H9 (cell line): ENCODE measurements around the gene FLT1. TPM values are rescaled to one million over a fixed set of nuclear protein-coding genes. Genes with fewer than 3 reads are reported as not detected.

Source experiments
- DNase-seq: peaks from one replicate; pipeline ENCODE4 v3.0.0-alpha.2; 2017
- H2AFZ ChIP-seq: one replicate; pipeline ENCODE4 v1.6.1; 2013; ENCODE audit warnings: mild to moderate bottlenecking, low read length, control low read depth, moderate library complexity
- H2AK5ac ChIP-seq: 2 replicates; pipeline ENCODE4 v1.6.1; 2013; ENCODE audit warnings: low read length, control low read depth, mixed read lengths; ENCODE audit not compliant: insufficient read length
- H2BK120ac ChIP-seq: one replicate; pipeline ENCODE4 v1.6.1; 2013; ENCODE audit warnings: low read depth, mild to moderate bottlenecking, low read length, control low read depth, inconsistent platforms; ENCODE audit not compliant: poor library complexity, severe bottlenecking
- H2BK12ac ChIP-seq: 2 replicates; pipeline ENCODE4 v1.6.1; 2013; ENCODE audit warnings: low read length, control low read depth, mixed read lengths, low read depth; ENCODE audit not compliant: insufficient read length
- H2BK15ac ChIP-seq: 2 replicates; pipeline ENCODE4 v1.6.1; 2013; ENCODE audit warnings: low read depth, low read length, control low read depth
- H2BK20ac ChIP-seq: one replicate; pipeline ENCODE4 v1.6.1; 2013; ENCODE audit warnings: low read depth, mild to moderate bottlenecking, low read length, control low read depth, inconsistent platforms; ENCODE audit not compliant: poor library complexity, severe bottlenecking
- H2BK5ac ChIP-seq: 2 replicates; pipeline ENCODE4 v1.6.1; 2013; ENCODE audit warnings: low read length, control low read depth, mixed read lengths; ENCODE audit not compliant: insufficient read length
- H3K14ac ChIP-seq: 2 replicates; pipeline ENCODE4 v1.6.1; 2013; ENCODE audit warnings: low read length, control low read depth; ENCODE audit not compliant: insufficient read depth
- H3K18ac ChIP-seq: 2 replicates; pipeline ENCODE4 v1.6.1; 2013; ENCODE audit warnings: low read depth, mild to moderate bottlenecking, mixed read lengths, low read length, control low read depth; ENCODE audit not compliant: insufficient read length
- H3K23ac ChIP-seq: 2 replicates; pipeline ENCODE4 v1.6.1; 2013; ENCODE audit warnings: low read length, control low read depth, mixed read lengths, low read depth; ENCODE audit not compliant: insufficient read length
- H3K23me2 ChIP-seq: 2 replicates; pipeline ENCODE4 v1.6.1; 2013; ENCODE audit warnings: low read depth, mild to moderate bottlenecking, mixed read lengths, low read length, control low read depth; ENCODE audit not compliant: insufficient read length, poor library complexity, severe bottlenecking
- H3K27ac ChIP-seq: 2 replicates; pipeline ENCODE4 v1.5.1; 2013; ENCODE audit warnings: low read length, control low read depth, mixed read lengths, low read depth; ENCODE audit not compliant: insufficient read length
- H3K27me3 ChIP-seq: 2 replicates; pipeline ENCODE4 v1.6.1; 2013; ENCODE audit warnings: low read length, control low read depth, inconsistent platforms; ENCODE audit not compliant: insufficient read depth
- H3K4ac ChIP-seq: 2 replicates; pipeline ENCODE4 v1.6.1; 2013; ENCODE audit warnings: low read depth, mild to moderate bottlenecking, control low read depth, inconsistent platforms, low read length, moderate library complexity
- H3K4me1 ChIP-seq: 2 replicates; pipeline ENCODE4 v1.6.1; 2013; ENCODE audit warnings: low read length, control low read depth, inconsistent platforms; ENCODE audit not compliant: insufficient read depth
- H3K4me2 ChIP-seq: 2 replicates; pipeline ENCODE4 v1.6.1; 2013; ENCODE audit warnings: low read length, control low read depth, mixed read lengths; ENCODE audit not compliant: insufficient read length, insufficient read depth
- H3K56ac ChIP-seq: 2 replicates; pipeline ENCODE4 v1.6.1; 2013; ENCODE audit warnings: low read depth, mild to moderate bottlenecking, mixed read lengths, low read length, control low read depth; ENCODE audit not compliant: insufficient read length
- H3K79me1 ChIP-seq: 2 replicates; pipeline ENCODE4 v1.6.1; 2013; ENCODE audit warnings: low read depth, mild to moderate bottlenecking, moderate library complexity, low read length, control low read depth, inconsistent platforms; ENCODE audit not compliant: insufficient read depth, poor library complexity, severe bottlenecking
- H3K79me2 ChIP-seq: 2 replicates; pipeline ENCODE4 v1.6.1; 2013; ENCODE audit warnings: low read length, control low read depth, inconsistent platforms; ENCODE audit not compliant: insufficient read depth
- H3K9ac ChIP-seq: 2 replicates; pipeline ENCODE4 v1.6.1; 2013; ENCODE audit warnings: low read length, control low read depth, mixed read lengths; ENCODE audit not compliant: insufficient read length; ENCODE audit errors: extremely low read depth
- H3K9me3 ChIP-seq: one replicate; pipeline ENCODE4 v1.6.1; 2013; ENCODE audit warnings: low read depth, low read length, inconsistent platforms; ENCODE audit not compliant: control insufficient read depth
- H3T11ph ChIP-seq: one replicate; pipeline ENCODE4 v1.6.1; 2013; ENCODE audit warnings: mild to moderate bottlenecking, low read length, control low read depth, inconsistent platforms
- H4K20me1 ChIP-seq: one replicate; pipeline ENCODE4 v1.6.1; 2013; ENCODE audit not compliant: control insufficient read depth, insufficient read length, insufficient read depth
- H4K5ac ChIP-seq: 2 replicates; pipeline ENCODE4 v1.6.1; 2013; ENCODE audit warnings: low read depth, mild to moderate bottlenecking, mixed read lengths, low read length, control low read depth; ENCODE audit not compliant: insufficient read length
- H4K8ac ChIP-seq: replicated peaks from 2 replicates; pipeline ENCODE4 v1.6.1; 2013; ENCODE audit warnings: low read length, control low read depth, mixed read lengths, low read depth; ENCODE audit not compliant: insufficient read length
- H4K91ac ChIP-seq: 2 replicates; pipeline ENCODE4 v1.6.1; 2013; ENCODE audit warnings: low read depth, mild to moderate bottlenecking, moderate library complexity, mixed read lengths, low read length, control low read depth; ENCODE audit not compliant: insufficient read length
- H3K27ac Mint-ChIP-seq, 3 experiments: 2 replicates in 2 of 3; 3 replicates in 1 of 3; pipeline ENCODE4 v1.8.0; 2020 to 2021; ENCODE audit warnings: mixed read lengths in 3 of 3, mild to moderate bottlenecking in 1 of 3, moderate library complexity in 1 of 3
- H3K27me3 Mint-ChIP-seq: 2 replicates; pipeline ENCODE4 v1.8.0; 2021; ENCODE audit warnings: low read depth, mild to moderate bottlenecking, moderate library complexity, mixed read lengths
- H3K36me3 Mint-ChIP-seq, 3 experiments: 2 replicates in 2 of 3; 3 replicates in 1 of 3; pipeline ENCODE4 v1.8.0; 2020 to 2021; ENCODE audit warnings: low read depth in 3 of 3, mixed read lengths in 3 of 3; ENCODE audit not compliant: insufficient read depth in 1 of 3
- H3K4me1 Mint-ChIP-seq, 2 experiments: 2 replicates each; pipeline ENCODE4 v1.8.0; 2020; ENCODE audit warnings: mixed read lengths in 2 of 2
- H3K4me3 Mint-ChIP-seq, 2 experiments: 2 replicates in 1 of 2; 3 replicates in 1 of 2; pipeline ENCODE4 v1.8.0; 2020 to 2021; ENCODE audit warnings: mild to moderate bottlenecking in 2 of 2, mixed read lengths in 2 of 2, moderate library complexity in 1 of 2
- H3K9me3 Mint-ChIP-seq, 2 experiments: 2 replicates in 1 of 2; 3 replicates in 1 of 2; pipeline ENCODE4 v1.8.0; 2020; ENCODE audit warnings: mild to moderate bottlenecking in 2 of 2, mixed read lengths in 2 of 2, moderate library complexity in 1 of 2
- CTCF ChIP-seq: fragments of 200-600 bp; sonication (generic); conservative IDR thresholded peaks from 3 replicates; pipeline ENCODE4 v1.8.0; 2021; ENCODE audit warnings: antibody characterized with exemption, mild to moderate bottlenecking
- WGBS: extraction: QIAGEN DNeasy Blood & Tissue Kit; methylation state at CpG from one replicate; pipeline ENCODE4 v1.1.7; 2013; ENCODE audit warnings: missing lambda C conversion rate, low lambda C conversion rate, mixed read lengths; ENCODE audit not compliant: insufficient read length; ENCODE audit errors: extremely low coverage; 5-methylcytosine and 5-hydroxymethylcytosine counted together
- total RNA-seq: library from RNA; stranded (reverse); gene quantifications from 2 replicates; pipeline ENCODE4 v1.2.1, GENCODE V29; 2021

FLT1 gene
- total RNA-seq, 1 experiment from 2014 or later = 84.1 TPM

- no peak overlapping the region for H3K9ac ChIP-seq
- H3K4me1 ChIP-seq = peaks cover 3% of the 10 kb centered on the region; the same call in 1 of the 2 replicates
- TF ChIP-seq CTCF = no peak
- H4K20me1 ChIP-seq = no peaks in the 10 kb centered on the region
- peaks cover 3% of the 10 kb centered on the region for H3K79me1 ChIP-seq
- H3K79me2 ChIP-seq = no peaks in the 10 kb centered on the region
- no peak overlapping the region for H2BK120ac ChIP-seq
- no peak overlapping the region for H2AK5ac ChIP-seq
- H2BK5ac ChIP-seq = no peak overlapping the region
- no peak overlapping the region for H4K5ac ChIP-seq
- H3K56ac ChIP-seq = no peak overlapping the region
- no peak overlapping the region for H3K14ac ChIP-seq
- no peak overlapping the region for H3K18ac ChIP-seq
- no peak overlapping the region for H3K4me2 ChIP-seq
- H3K27me3 Mint-ChIP-seq = no peaks in the 10 kb centered on the region
- no peak overlapping the region for H3T11ph ChIP-seq
- no CpG with 5 or more reads among the region's 1 CpG for WGBS
- no peaks in the 10 kb centered on the region for H3K27me3 ChIP-seq
- H3K4me1 Mint-ChIP-seq = peaks cover 24 to 43% of the 10 kb centered on the region in 2 experiments
- no peak overlapping the region for H3K27ac ChIP-seq
- H3K9me3 ChIP-seq = no peaks in the 10 kb centered on the region
- DNase-seq = no peak
- H3K36me3 Mint-ChIP-seq = peaks cover 18 to 45% (median 26%) of the 10 kb centered on the region in 3 experiments; a peak in 6 of 7 replicates
- no peak overlapping the region for H2BK20ac ChIP-seq
- H3K9me3 Mint-ChIP-seq = no peaks in the 10 kb centered on the region
- no peak overlapping the region for H3K23ac ChIP-seq
- no peak overlapping the region for H2AFZ ChIP-seq
- no peak overlapping the region for H4K8ac ChIP-seq
- H4K91ac ChIP-seq = no peak overlapping the region
- H3K23me2 ChIP-seq = no peaks in the 10 kb centered on the region
- no peak overlapping the region for H3K4ac ChIP-seq
- no peak overlapping the region for H3K27ac Mint-ChIP-seq
- H3K4me3 Mint-ChIP-seq = no peak overlapping the region
- no peak overlapping the region for H2BK15ac ChIP-seq
- H2BK12ac ChIP-seq = no peak overlapping the region
Observed at GRCh38 chr13:28252547-28252946, 242.4 kb downstream of the FLT1 start.
